22Rv1 (cell line): ENCODE measurements around the gene SIX5.

Experiments used
- ZFX ChIP-seq: fragments of 450-650 bp; IDR thresholded peaks from 2 replicates; pipeline ENCODE4 v1.6.1; 2017; ENCODE audit warnings: antibody characterized with exemption, borderline replicate concordance
- TF ChIP-seq, protein P1 (sequence below): fragments of 450-650 bp; IDR thresholded peaks from 2 replicates; pipeline ENCODE4 v1.5.1; 2017; ENCODE audit warnings: mild to moderate bottlenecking

- TF ChIP-seq, protein P1, sequence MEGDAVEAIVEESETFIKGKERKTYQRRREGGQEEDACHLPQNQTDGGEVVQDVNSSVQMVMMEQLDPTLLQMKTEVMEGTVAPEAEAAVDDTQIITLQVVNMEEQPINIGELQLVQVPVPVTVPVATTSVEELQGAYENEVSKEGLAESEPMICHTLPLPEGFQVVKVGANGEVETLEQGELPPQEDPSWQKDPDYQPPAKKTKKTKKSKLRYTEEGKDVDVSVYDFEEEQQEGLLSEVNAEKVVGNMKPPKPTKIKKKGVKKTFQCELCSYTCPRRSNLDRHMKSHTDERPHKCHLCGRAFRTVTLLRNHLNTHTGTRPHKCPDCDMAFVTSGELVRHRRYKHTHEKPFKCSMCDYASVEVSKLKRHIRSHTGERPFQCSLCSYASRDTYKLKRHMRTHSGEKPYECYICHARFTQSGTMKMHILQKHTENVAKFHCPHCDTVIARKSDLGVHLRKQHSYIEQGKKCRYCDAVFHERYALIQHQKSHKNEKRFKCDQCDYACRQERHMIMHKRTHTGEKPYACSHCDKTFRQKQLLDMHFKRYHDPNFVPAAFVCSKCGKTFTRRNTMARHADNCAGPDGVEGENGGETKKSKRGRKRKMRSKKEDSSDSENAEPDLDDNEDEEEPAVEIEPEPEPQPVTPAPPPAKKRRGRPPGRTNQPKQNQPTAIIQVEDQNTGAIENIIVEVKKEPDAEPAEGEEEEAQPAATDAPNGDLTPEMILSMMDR: no peak
- no peak for TF ChIP-seq ZFX
Measured at GRCh38 chr19:45792470-45793177, 23.6 kb upstream of the SIX5 start, which contains the start of gene DMWD.
